Measurements from ENCODE around the gene MYH7B.
A peak's percentile ranks its signal among the peaks of the same experiment; 100 is the strongest.

Gene MYH7B

GRCh38 chr20:34978092-34978744 lies 22.6 kb downstream of the MYH7B start:
- no peak for DNase-seq

DNA sequence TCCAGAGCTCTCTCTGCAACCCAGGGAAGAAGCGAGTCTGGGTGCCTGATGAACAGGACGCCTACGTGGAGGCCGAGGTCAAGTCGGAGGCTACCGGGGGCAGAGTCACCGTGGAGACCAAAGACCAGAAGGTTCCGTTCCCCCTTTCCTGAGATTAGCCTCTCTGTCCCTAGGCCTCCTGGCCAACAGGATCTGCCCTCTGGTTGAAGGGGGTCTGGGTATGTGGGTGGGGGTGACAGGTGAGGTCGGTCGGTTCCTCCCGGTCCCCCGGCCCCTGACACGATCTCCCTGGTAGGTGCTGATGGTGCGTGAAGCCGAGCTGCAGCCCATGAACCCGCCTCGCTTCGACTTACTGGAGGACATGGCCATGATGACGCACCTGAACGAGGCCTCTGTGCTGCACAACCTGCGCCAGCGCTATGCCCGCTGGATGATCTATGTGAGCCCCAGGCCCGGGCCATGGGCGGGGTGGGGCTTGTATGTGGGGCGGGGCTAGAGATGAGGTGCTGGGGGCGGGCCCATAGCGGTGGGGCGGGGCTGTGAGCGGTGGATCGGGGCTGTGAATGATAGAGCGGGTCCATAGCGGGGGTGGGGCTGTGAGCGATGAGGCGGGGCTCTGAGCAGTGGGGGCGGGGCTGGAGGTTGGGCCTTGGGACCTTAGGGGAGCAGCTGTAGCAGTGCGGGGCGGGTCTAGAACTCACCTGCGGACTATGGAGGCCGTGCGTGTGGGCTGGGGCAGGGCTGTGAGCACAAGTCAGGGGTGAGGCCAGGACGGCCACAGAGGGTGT lies 23.9 kb downstream of the MYH7B start:
- peak; percentile 56 for DNase-seq

DNA sequence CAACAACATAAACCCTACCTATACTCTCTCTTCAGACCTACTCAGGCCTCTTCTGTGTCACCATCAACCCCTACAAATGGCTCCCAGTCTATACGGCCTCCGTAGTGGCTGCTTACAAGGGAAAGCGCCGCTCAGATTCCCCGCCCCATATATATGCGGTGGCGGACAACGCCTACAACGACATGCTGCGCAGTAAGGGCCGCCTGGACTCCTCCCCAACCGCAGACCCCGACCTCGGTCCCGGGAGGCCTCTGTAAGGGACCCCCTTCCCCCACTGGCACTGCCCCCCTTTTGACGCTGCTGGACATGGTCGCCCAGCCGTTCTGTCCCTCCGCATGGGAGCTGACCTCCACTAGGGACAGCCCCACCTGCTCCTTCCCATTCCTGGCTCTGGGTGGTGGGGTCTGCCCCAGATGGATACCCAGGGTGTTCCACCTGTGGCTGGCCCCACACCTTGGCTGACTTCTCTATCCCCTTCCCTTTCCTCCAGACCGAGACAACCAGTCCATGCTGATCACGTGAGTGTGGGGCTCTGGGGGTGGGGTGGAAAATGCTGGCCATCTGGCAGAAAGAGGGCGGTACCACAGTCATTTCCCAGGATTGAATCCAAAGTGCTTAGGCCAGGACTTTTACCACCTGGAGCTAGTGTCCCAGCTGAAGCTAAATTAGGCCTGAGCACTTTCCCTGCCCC lies 25.0 kb downstream of the MYH7B start:
- no peak for DNase-seq

DNA sequence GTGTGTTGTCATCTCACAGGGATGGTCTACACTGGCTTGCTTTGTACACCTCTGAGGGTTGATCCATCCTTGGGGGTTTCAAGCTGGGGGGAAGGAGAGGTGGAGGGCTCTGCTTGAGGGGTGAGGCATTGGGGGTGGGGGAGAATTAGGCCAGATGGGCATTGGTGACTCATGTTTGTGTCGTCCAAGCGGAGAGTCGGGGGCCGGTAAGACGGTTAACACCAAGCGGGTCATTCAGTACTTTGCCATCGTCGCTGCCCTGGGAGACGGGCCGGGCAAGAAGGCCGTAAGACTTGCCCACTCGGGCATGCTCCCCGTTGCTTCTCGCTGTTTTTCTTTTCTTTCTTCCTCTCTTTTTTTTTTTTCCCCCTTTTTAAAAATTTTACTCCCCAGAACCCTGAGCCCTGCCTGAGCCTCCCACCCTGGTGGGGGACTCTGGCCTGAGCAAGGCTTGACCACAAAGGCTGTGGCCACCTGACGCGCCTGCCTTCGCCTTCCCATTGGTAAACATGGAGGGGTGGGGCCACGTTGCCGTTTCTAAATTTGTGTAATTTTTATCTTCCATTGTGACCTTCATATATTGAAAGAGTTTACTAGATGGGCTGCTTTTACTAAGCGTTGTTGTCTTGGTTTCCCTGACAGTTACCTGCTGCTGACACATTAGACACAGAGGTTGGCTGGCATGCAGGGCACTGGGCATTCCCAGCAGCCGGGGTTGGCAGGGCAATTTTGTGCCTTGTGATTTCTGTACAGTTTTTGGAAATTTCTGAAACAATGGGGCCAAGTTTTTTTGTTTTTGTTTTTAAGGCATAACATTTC lies 26.8 kb downstream of the MYH7B start:
- DNase-seq: no peak

DNA sequence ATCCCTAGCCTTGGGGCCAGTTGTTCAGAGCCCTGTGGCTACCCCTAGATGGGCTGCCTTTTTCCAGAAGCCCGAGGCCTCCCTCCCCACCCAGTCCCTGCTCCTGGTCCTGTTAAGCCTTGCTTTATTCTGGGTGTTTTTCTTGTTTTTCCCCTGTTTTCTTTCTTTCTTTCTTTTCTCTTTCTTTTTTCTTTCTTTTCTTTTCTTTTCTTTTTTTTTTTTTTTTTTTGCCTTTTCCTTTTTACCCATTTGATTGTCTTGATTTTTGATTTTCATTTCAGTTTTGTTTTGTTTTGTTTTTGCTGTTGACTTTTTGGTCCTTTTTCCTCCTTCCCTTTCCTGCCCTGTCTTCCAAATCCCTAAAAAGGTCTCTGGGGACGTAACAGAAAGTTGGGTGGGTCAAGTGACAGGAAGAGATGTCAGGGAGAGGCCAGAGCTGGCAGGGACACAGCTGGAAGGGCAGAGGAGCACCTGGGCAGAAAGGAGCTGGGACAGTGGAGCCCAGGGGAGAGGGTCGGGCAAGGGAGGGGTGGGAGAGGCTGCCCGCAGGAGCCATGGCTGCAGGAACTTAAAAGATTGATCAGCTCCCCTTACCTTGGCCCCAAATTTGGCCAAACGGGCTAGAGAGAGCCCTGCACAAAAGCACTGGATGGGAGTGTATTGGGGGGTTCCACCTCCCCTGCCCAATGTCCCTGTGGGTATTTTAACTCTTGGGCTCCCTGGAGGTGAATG lies 27.6 kb downstream of the MYH7B start:
- DNase-seq: no peak

DNA sequence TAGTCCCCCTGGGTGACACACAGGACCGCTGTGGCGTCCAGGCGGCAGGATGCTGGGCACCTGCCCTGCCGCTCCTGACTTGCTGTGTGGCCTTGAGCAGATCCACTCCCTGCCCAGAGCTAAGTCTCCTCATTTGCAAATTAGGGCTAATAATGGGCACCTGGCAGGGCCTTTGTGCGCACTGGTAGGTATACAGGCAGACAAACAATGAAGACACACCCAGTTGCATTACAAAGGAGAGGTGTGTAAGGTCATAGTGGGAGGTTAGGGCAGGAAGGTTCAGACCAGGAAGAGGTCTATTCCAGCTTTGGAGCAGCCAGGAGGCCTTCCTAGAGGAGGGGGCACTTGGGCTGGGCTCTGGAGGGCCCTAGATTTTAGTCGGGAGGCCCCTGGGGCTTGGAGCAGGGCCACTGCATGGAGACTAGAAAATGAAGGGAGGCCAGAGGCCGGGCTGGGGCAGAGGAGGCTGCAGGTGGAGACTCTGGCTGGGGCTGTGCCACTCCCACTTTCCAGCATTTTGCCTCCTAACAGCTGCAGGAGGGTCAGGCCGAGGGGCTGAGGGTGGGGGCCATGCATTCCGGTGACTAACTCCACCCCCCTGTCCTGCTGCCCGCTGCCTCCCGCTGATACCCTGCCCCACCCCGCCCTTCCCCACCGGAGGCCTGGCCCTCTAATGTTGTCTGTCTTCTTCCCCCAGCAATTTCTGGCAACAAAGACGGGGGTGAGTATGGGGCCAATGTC lies 28.5 kb downstream of the MYH7B start:
- DNase-seq: no peak

DNA sequence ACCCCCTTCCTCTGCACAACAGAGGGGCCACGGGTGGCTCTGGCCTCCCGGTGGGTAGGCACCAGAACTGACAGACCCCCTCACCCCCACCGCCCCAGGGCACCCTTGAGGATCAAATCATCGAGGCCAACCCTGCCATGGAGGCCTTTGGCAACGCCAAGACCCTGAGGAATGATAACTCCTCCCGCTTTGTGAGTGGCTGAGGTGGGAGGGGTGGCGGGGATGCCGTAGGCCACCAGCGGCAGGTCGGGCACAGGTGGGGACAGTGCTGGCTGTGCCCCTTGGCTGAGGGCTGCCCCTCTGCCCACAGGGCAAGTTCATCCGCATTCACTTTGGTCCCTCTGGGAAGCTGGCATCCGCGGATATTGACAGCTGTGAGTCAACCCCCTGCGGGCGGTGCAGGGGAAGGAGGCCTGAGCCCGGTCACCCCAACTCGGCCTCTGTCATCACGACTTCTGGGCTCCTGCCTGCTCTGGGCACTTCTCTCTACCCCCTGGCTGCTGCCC lies 29.1 kb downstream of the MYH7B start:
- no peak for DNase-seq

- DNase-seq: no peak
Observed at GRCh38 chr20:34985461-34986310, 30.0 kb downstream of the MYH7B start.

DNA sequence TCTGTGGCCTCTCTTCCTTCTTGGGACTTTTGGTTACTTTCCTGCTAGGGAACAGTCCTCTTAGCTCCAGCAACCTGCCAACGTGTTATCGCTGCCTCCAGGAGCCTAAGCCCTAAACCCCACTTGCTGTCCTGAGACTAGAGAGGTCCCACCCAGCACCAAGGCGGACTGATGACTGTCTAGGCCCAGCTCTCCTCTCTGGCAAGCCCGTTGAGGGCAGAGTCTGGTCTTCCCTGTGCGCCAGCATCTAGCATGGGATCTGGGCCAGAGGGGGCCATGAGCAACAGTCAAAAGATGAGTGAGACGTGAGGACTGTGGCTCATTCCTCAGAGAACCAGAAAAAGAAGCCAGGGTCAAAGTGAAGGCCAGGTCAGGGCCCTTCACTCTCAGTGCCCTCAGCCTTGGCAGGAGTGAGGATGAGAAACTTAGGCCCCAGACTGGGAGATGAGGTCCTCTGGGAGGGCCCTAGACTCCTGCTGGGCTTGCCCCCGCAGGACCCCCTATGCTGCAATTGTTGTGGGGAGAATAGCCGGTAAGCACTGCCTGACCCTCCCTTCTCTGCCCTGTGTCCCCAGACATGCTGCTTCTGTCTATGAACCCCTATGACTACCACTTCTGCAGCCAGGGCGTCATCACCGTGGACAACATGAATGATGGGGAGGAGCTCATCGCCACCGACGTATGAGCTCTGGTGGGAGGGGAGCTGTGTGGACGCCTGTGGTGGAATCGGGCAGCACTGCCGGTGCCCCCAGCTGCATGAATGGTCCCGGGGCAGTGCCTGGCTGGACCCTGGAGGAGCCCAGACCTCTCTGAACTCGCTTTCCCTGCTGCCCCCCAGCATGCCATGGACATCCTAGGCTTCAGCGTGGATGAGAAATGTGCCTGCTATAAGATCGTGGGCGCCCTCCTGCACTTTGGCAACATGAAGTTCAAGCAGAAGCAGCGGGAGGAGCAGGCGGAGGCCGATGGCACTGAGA lies 30.9 kb downstream of the MYH7B start:
- no peak for DNase-seq

GRCh38 chr20:34987288-34988190 lies 31.9 kb downstream of the MYH7B start:
- no peak for DNase-seq

GRCh38 chr20:34988191-34988540 lies 32.5 kb downstream of the MYH7B start:
- DNase-seq: no peak

DNA sequence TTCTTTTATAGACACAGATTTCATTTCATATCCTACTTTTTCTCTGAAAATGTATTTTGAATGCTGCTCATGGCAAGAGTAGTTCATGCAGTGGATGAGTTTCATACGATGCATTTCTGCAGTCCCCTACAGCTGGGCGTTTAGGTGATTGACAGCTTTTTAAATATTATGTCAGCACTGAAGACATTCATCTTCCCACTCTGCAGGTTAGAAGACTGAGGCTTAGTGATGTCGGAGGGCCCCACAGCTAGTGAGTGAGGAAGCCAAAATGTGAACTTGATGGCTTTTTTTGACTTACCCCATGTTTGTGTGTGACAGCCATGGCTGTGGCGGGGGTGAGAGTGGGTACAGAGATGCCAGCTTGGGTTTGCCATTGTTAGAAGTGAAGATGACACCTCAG lies 33.5 kb downstream of the MYH7B start:
- DNase-seq: no peak

DNA sequence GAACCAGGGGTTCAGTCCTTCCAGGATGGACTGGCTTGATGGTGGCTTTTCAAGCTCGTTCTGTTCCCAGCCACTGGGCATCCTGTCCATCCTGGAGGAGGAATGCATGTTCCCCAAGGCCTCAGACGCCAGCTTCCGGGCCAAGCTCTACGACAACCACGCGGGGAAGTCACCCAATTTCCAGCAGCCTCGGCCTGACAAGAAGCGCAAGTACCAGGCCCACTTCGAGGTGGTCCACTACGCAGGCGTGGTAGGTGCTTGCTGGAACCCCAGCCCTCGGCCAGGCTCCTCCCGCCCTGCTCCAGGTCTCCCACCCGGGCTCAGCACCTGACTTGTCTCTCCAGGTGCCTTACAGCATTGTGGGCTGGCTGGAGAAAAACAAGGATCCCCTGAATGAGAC lies 34.0 kb downstream of the MYH7B start:
- DNase-seq: no peak

DNA sequence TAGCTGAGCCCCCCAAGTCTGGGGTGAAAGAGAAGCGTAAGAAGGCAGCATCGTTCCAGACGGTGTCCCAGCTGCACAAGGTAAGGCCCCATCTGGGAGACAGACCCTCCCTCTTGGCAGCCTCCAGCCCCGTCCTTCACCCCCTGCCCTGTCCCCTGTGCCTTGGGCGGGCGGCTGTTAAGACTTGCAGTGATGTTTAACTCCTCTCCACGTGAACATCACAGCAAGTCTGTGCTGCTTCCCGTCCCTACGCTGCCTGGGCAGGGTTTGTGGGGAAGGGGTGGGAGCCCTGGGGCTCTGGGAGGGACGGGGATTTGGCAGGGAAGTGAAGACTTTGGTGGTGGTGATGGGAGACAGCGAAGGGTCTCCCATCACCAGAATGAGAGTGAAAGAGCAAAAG lies 34.6 kb downstream of the MYH7B start:
- no peak for DNase-seq

DNA sequence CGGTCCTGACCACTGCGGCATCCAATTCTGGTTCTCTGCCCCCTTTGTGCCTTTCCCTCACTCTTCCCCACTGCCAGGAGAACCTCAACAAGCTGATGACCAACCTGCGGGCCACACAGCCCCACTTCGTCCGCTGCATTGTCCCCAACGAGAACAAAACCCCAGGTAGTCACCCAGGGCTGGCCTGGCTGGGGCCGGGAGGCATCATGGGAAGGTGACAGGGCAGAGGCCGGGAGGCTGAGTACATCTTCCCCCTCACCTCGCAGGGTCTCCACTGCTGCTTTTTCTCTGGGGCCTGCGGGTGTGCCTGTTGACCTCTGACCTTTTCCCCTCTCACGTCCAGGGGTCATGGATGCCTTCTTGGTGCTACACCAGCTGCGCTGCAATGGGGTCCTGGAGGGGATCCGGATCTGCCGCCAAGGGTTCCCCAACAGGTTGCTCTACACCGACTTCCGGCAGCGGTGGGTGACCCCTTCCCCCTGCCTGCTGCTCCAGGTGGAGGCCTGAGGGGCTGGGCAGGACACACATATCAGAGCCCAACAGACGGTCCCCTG lies 35.1 kb downstream of the MYH7B start:
- no peak for DNase-seq

- DNase-seq: no peak
Observed at GRCh38 chr20:34992751-34993417, 37.2 kb downstream of the MYH7B start.

DNA sequence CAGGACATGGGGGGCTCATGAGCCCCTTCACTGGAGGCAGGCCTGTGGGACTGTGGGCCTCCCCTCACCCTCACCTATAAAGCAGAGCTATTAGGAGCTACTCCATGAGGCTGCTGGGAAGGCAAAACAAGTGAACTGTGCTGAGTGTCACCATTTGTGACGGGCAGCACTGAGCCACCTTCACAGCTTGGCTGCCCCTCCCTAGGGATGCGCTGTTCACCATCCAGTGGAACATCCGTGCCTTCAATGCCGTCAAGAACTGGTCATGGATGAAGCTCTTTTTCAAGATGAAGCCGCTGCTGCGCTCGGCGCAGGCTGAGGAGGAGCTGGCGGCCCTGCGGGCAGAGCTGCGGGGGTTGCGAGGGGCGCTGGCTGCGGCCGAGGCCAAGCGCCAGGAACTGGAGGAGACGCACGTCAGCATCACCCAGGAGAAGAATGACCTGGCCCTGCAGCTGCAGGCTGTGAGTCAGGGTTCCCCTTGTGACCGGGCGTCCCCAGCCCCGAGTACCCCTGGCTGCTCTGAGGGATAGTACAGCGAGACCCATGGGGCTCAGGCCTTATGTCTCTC lies 38.4 kb downstream of the MYH7B start:
- DNase-seq: no peak

Measured in stimulated activated CD8-positive, alpha-beta memory T cell treated with anti-CD3 and anti-CD28 coated beads, Interleukin-4, amount 100 ng/mL, for 48 hours (primary cell).